CD4-positive, alpha-beta T cell treated with Interleukin-4 for 1 hour (primary cell): ENCODE measurements around the gene SNX12.

Experiments
- DNase-seq, 2 donors: peaks; one replicate each; pipeline ENCODE4 v3.0.0-alpha.2; 2020 to 2022

SNX12 gene

DNA sequence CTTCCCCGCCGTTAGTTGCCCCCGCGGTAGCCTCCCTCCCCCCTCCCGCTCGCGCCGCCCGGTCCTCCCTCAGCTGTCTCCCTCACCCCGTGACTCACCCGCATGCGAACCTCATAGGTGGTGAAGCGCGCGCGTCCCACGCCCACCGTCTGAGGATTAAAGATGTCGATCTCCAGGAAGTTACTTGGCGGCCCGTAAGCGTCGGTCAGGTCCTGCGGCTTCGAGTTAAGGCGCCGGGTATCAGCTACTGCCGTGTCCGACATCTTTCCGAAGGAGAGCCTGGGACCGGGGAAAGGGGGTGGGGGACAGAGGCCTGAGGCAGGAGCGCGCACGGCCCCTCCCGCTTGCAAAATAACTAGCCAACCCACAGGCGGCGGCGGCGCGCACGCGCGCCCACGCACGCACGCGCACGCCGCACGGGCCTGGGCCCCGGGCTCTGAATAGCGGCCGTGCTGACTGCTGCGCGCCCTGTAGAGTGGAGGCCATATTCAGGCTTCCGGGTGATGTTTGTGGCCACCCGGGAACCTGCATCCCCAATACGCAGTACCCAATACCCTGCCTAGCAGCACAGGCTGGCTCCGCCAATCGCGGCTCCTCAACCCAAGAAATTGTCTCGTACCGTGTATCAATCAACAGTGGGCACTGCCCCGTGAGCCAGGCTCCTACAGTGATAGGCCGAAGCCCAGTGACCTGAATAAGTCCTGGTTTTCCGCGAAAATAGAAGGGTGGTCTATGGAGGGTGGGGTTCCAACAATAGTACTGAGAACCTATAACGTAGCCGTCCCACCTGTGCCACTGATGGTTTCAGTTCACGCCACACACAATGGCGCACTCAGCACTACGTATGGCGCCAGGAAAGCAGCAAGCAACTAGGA, at the start of gene SNX12:
Gene SNX12 (minus strand): TSS at position 291 of the 875 bp plus-strand sequence. CDS start 28 bp downstream, at position 263.
- DNase-seq, result peak; percentile 94 to 95

- no peak for DNase-seq
Observed at GRCh38 chrX:71117358-71117757, 49.2 kb upstream of the SNX12 start.

DNA sequence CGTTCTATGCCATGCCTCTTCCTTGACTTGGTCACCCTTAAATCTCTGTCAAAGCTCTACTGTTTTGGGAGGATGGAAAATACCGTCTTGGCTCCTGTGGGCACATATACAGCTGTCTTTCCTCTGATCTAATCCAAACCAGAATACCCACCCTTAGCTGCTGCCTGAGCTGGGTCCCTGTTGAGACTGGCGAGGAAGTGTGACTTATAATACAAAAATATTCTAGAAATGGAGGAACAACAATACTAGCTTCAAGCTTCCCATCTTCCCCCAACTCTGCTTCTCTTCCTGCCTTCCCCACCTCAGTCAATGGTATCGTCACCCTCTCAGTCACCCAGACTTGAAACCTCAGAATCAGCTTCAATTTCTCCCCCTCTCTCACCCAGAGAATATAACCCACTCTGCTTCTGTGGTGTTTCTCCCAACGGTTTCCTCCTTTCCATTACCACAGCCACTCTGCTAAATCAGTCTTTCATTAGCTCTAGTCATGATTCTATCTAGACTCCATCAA, 43.8 kb upstream of the SNX12 start:
- peak; percentile 35 to 68 for DNase-seq

DNA sequence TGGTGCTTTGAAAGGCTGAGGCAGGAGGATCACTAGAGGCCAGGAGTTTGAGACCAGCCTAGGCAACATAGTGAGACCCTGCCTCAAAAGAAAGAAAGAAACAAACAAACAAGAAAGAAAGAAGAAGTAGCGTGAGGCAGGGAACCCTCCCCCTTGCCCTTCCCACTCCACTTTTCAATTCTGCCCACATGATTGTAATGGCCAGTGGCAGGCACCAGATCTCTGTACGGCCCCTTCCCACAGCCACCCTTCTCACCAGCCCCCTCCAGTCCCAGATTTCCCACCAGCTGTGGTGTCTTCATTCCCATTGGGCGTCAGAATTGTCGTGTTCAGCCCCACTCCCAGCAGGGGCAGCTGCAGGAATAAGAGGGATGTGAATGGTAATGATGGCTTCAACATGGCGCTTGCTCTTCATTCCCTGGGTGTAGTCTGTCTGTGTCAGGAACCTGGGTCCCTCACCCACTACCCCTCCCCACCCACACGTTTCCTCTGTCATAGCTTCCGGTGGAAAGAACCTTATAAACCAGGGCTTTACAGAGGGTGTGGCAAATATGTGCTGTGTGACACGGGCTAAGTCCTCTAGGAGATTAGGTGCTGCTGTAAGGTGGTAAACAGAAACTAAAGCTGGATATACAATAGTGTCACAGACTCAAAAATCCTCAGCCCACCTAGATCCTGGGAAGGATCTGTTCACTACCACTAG, 43.2 kb upstream of the SNX12 start, which contains the start of gene IL2RG:
Gene IL2RG (minus strand): TSS at position 437 of the 703 bp plus-strand sequence. CDS start 38 bp downstream, at position 399.
- DNase-seq, result peak; percentile 92 to 93

DNA sequence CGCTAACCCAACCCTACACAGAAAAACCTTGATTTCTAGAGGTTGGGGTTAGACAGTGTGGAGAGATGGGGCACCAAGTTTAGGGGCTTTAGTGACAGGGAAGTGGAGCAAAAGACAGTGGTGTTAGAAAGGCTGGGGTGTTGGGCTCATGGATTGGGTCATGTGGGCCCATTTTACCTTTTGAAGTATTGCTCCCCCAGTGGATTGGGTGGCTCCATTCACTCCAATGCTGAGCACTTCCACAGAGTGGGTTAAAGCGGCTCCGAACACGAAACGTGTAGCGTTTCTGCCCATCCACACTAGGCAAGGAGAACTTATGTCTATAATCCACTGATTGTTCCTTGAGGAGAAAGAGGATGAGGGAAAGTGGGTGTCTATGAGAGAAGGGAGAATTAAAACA, 40.9 kb upstream of the SNX12 start:
- no peak for DNase-seq

DNA sequence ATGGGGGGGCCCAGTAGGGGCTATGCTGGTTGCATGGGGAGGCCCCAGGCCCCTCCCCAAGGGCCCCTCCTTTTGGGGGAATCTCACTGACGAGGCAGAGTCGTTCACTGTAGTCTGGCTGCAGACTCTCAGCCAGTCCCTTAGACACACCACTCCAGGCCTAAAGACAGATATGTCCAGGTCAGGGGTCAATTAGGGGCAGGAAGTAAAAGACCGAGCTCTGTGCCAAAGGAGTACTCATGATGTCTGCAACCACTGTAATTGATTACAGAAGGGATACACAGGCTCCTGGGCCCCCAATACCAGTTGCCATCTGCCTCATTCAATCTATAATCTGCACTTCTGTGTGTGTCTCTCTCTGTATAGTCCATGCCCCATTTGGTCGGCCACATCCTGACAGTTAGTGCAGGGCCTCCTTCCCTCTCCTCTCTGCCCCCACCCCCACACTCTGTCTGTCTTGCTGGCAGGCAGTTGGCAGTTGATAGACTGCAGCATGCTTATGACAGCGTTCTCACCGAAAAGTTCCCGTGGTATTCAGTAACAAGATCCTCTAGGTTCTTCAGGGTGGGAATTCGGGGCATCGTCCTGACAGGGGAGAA, 39.7 kb upstream of the SNX12 start:
- DNase-seq, result peak; percentile 42 to 57

- no peak for DNase-seq
Observed at GRCh38 chrX:71107245-71107644, 39.1 kb upstream of the SNX12 start.

DNA sequence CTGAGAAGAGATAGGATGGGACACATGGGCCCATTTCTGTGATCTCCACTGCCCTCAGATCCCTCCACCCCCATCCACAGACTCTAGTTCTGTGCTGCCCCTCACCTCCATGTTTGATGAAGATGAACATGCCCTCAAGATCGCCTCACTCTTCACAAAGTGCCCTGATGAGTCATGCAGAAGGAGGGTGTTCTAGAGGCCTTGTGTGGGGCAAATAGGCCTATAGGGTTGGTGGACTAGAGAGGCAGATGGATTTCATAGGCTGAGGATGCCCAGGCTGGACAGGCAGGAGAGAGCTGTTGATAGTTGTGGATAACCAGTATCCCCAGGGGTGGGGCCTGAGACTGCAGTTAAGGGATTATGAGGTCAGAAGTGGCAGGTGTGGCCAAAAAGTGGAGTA, 38.3 kb upstream of the SNX12 start, which contains the start of gene CXorf65:
Gene CXorf65 (minus strand): TSS at position 314 of the 400 bp plus-strand sequence. CDS start 184 bp downstream, at position 130.
- DNase-seq, result peak; percentile 25 to 58

DNA sequence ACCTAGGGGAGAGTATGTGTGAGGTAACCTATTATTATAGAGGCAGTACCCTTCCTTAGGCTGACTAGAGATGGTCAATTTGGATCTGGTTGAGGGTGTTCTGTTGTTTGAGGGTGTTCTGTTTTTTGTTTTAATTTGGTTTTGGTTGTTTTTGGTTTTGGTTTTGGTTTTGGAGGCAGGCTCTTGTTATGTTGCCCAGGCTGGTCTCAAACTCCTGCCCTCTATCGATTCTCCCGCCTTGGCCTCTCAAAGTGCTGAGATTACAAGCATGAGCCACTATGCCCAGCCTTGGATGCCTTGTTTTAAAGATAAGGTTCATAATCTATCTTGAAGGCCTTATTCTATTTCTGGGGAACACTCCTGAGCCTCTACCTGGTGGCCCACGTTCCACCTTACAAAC, 37.5 kb upstream of the SNX12 start:
- DNase-seq, result peak in 1 of 2 donors; percentile 49

GRCh38 chrX:71103110-71103983, 35.2 kb upstream of the SNX12 start:
- peak; percentile 59 to 71 for DNase-seq

DNA sequence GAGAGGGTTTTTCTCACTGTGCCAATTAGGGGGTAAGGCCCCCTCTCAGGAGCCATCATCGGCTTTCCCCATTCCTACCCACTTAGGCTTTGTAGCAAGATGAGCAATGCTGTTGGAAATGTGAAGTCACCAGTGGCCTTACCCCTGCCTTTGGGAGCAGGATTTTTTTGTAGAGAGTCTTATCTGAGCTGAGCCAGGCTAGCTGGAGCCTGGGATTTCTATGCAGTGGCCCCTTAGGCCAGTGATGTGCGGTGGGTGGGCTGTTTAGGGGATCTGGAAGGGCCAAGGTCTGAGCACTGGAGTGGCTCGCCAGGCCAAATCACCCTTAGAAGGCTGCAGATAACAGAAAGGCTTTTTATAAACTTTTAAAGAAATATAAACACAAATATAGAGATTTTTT, 34.2 kb upstream of the SNX12 start:
- no peak for DNase-seq

GRCh38 chrX:71100581-71101505, 32.7 kb upstream of the SNX12 start:
- peak in 1 of 2 donors; percentile 30 for DNase-seq

- DNase-seq, result no peak
Observed at GRCh38 chrX:71099736-71100135, 31.6 kb upstream of the SNX12 start.

- DNase-seq, result no peak
Observed at GRCh38 chrX:71098951-71099506, 30.9 kb upstream of the SNX12 start.

DNA sequence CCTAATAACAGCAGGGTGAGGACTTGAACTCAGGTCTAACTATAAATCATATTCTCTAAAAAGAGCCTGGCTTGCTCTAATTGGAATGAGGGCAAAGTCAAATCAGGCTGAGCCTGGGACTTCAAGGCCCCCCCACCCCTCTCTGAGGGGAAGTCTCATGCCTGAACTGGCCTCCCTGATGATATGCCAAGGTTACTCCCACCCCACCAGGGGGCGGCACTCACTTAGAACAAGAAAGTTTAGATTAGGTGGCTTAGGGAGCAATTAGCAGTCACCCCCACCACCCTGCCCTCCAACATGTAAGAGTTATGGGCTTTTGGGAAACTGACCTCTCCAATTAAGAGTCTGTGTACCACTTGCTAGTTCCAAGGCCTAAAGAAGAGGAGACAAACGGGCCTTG, 30.2 kb upstream of the SNX12 start:
- peak; percentile 82 to 84 for DNase-seq

- DNase-seq, result no peak
Observed at GRCh38 chrX:71096760-71097032, 28.6 kb upstream of the SNX12 start.

- DNase-seq, result peak in 1 of 2 donors; percentile 82
Observed at GRCh38 chrX:71095981-71096759, 28.0 kb upstream of the SNX12 start.

- DNase-seq, result peak; percentile 92 to 94
Observed at GRCh38 chrX:71095555-71095980, 27.4 kb upstream of the SNX12 start, which contains the start of gene FOXO4. Gene FOXO4, plus strand, starts transcription at chrX:71095851. Its CDS starts 678 bp downstream, at chrX:71096529.

DNA sequence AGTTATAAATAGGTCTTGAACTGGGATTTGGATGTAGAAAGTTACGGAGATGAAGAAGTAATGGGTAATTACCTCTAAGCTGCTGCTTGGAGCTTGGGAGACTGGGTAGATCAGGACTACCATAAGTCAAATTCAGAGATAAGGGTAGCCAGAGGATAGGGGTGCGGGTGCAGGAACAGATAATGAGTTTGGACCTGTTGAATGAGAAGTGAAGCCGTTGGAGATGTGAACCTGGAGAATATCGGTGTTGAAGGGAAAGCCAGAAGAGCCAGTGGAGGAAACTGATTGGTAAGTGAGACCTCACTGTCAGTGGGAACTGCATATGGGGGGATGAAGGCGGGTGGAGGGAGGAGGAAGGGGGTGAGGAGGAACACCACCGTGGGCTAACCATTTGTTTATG, 26.9 kb upstream of the SNX12 start:
- no peak for DNase-seq

DNA sequence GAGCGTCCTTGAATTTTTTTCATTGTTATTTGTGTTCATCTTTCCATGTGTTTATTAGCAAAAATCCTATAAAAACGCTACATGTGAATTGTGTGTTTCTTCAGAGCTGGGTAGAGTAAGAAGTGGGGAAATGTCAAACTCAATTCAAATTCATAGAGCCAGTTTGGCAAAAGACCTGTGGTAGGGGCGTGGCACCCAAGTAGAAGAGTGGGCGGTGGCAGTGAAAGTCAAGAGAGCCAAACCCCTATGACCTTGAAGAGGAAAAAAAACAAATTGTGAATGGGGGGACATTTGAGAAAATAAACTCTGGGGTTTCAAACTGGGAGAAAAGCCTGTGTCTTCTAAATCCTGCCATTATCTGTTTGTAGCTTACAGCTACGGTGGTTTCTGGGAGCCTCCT, 23.1 kb upstream of the SNX12 start:
- no peak for DNase-seq
